Nephron progenitor cell (in vitro differentiated cells): ENCODE results near the gene UBAP2.

Experiments
- DNase-seq: peaks from one replicate; pipeline ENCODE4 v3.0.0; 2021
- H3K27ac Mint-ChIP-seq: 2 replicates; pipeline ENCODE4 v1.8.0; 2021; ENCODE audit warnings: mild to moderate bottlenecking, moderate library complexity, mixed read lengths
- H3K27me3 Mint-ChIP-seq: 2 replicates; pipeline ENCODE4 v1.8.0; 2021; ENCODE audit warnings: mild to moderate bottlenecking, low read depth, mixed read lengths; ENCODE audit not compliant: poor library complexity
- H3K36me3 Mint-ChIP-seq: 2 replicates; pipeline ENCODE4 v1.8.0; 2021; ENCODE audit warnings: low read depth, mixed read lengths
- H3K4me1 Mint-ChIP-seq: 2 replicates; pipeline ENCODE4 v1.8.0; 2021; ENCODE audit warnings: mixed read lengths
- H3K4me3 Mint-ChIP-seq: 2 replicates; pipeline ENCODE4 v1.8.0; 2021; ENCODE audit warnings: mild to moderate bottlenecking, moderate library complexity, mixed read lengths
- H3K9me3 Mint-ChIP-seq: 2 replicates; pipeline ENCODE4 v1.8.0; 2021; ENCODE audit warnings: mild to moderate bottlenecking, moderate library complexity, mixed read lengths
- CTCF ChIP-seq: fragments of 200-600 bp; sonication (generic); IDR thresholded peaks from 2 replicates; pipeline ENCODE4 v1.5.0; 2021; ENCODE audit warnings: antibody characterized with exemption

The UBAP2 gene

GRCh38 chr9:34072868-34073590 lies 24.3 kb upstream of the UBAP2 start:
- H3K27me3 Mint-ChIP-seq = peaks cover 1% of the 10 kb centered on the region
- H3K4me3 Mint-ChIP-seq = peak overlapping the region; percentile 31
- DNase-seq = peak; percentile 10
- peaks cover 3% of the 10 kb centered on the region for H3K9me3 Mint-ChIP-seq
- peaks cover 38% of the 10 kb centered on the region for H3K4me1 Mint-ChIP-seq
- peak overlapping the region; percentile 98 for H3K27ac Mint-ChIP-seq
- H3K36me3 Mint-ChIP-seq = no peaks in the 10 kb centered on the region
- TF ChIP-seq CTCF = no peak

- peaks cover 3% of the 10 kb centered on the region for H3K27me3 Mint-ChIP-seq
- H3K36me3 Mint-ChIP-seq = no peaks in the 10 kb centered on the region
- peak overlapping the region; percentile 10 for H3K4me3 Mint-ChIP-seq
- peaks cover 3% of the 10 kb centered on the region for H3K9me3 Mint-ChIP-seq
- H3K4me1 Mint-ChIP-seq = peaks cover 38% of the 10 kb centered on the region
- DNase-seq = no peak
- H3K27ac Mint-ChIP-seq = peak overlapping the region; percentile 98
- no peak for TF ChIP-seq CTCF
Observed at GRCh38 chr9:34072410-34072809, 23.7 kb upstream of the UBAP2 start.

DNA sequence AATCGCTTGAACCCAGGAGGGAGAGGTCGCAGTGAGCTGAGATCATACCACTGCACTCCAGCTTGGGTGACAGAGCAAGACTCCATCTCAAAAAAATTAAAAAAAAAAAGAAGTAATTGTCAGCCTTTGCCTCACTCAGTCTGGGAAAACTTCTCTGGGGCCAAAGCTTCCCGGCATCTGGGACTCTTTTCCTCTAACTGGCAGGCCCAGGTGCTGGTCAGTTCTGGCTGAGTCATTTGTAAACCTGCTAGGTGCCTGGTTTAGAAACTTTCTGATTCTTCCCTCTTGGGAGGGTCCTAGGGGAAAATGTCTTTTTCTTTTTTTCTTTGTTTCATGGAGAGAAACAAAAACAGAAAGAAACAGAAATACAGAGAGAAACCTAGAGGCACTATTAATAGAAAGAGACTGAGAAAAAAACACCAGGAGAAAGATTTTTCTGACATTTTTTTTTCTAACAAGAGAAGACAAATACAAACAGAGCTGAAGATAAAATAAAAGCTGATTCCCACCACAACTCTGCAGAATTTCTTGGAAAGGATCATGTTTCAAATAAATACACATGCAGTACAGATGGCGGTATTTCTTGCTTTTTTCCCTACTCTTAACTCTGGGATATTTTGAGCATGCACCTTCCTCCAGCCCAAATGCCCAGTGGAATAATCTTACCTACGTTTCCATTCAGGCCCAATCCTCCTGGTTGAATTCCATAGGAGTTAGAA lies 22.1 kb upstream of the UBAP2 start:
- Mint-ChIP-seq H3K9me3 (peaks cover 3% of the 10 kb centered on the region), H3K4me1 (peaks cover 38% of the 10 kb centered on the region), H3K27me3 (peaks cover 3% of the 10 kb centered on the region), H3K36me3 (no peaks in the 10 kb centered on the region), H3K4me3 (no peak overlapping the region), H3K27ac (peak overlapping the region; percentile 84)
- TF ChIP-seq CTCF = no peak
- DNase-seq = no peak

DNA sequence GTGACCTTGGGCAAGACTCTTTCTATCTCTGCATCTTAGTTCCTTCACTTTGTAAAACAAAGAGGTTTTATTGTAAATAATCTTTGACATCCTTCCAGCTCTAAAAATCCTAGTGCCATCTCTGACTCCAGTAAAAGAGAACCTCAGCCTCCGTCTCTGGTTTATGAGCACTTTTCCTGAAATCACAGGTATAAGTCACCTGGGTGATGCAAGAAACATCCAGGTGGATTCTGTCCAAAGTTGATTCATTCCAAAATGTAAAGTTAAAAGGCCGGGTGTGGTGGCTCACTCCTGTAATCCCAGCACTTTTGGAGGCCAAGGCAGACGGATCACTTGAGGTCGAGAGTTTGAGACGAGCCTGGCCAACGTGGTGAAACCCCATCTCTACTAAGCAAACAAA lies 21.1 kb upstream of the UBAP2 start:
- Mint-ChIP-seq H3K27ac (no peak overlapping the region), H3K27me3 (peaks cover 7% of the 10 kb centered on the region), H3K4me3 (no peak overlapping the region), H3K9me3 (peaks cover 3% of the 10 kb centered on the region), H3K36me3 (no peaks in the 10 kb centered on the region), H3K4me1 (peaks cover 38% of the 10 kb centered on the region)
- TF ChIP-seq CTCF = no peak
- no peak for DNase-seq

- Mint-ChIP-seq H3K9me3 (no peaks in the 10 kb centered on the region), H3K27me3 (peaks cover 8% of the 10 kb centered on the region), H3K4me1 (peaks cover under 1% of the 10 kb centered on the region), H3K27ac (no peak overlapping the region), H3K4me3 (no peak overlapping the region), H3K36me3 (no peaks in the 10 kb centered on the region)
- no peak for DNase-seq
- TF ChIP-seq CTCF = no peak
Observed at GRCh38 chr9:34065541-34065940, 16.9 kb upstream of the UBAP2 start.
